Kidney epithelial cell (primary cell): Measurements from ENCODE around the gene MGLL. TPM values are rescaled to one million over a fixed set of nuclear protein-coding genes. Genes with fewer than 3 reads are reported as not detected.
"Not testable (repeated sequence)": the region's sequence is repeated elsewhere in the genome, so short reads cannot be mapped to it uniquely, and the experiment has no call there.

Experiments
- DNase-seq: peaks from one replicate; pipeline ENCODE4 v3.0.0-alpha.2; 2010; ENCODE audit warnings: low read depth
- H3K27me3 ChIP-seq: 2 replicates; pipeline ENCODE4 v1.6.0; 2011; ENCODE audit warnings: low read length; ENCODE audit not compliant: control insufficient read depth, insufficient read depth
- H3K36me3 ChIP-seq: 2 replicates; pipeline ENCODE4 v1.5.1; 2011; ENCODE audit warnings: low read length; ENCODE audit not compliant: control insufficient read depth, insufficient read depth
- H3K4me3 ChIP-seq: 2 replicates; pipeline ENCODE4 v1.5.1; 2011; ENCODE audit warnings: low read depth, mild to moderate bottlenecking, control low read depth, low read length
- total RNA-seq: library from RNA; depleted of rRNA; stranded (reverse); fragments of >200 nt; gene quantifications from 2 replicates; pipeline ENCODE4 v1.2.3, GENCODE V29; 2015
- TF ChIP-seq, protein P1 (sequence below): IDR thresholded peaks from 2 replicates; pipeline ENCODE4 v1.5.1; 2011; ENCODE audit warnings: mild to moderate bottlenecking, moderate library complexity, low read length, control low read depth, inconsistent platforms; ENCODE audit not compliant: insufficient read depth, poor library complexity, severe bottlenecking

Gene MGLL
- total RNA-seq, 1 donor from 2014 or later: 71.8 TPM

GRCh38 chr3:127709320-127710060 lies 112.8 kb downstream of the MGLL start:
- Histone ChIP-seq H3K27me3 (no peaks in the 10 kb centered on the region), H3K4me3 (no peak overlapping the region), H3K36me3 (no peaks in the 10 kb centered on the region)
- TF ChIP-seq, protein P1, sequence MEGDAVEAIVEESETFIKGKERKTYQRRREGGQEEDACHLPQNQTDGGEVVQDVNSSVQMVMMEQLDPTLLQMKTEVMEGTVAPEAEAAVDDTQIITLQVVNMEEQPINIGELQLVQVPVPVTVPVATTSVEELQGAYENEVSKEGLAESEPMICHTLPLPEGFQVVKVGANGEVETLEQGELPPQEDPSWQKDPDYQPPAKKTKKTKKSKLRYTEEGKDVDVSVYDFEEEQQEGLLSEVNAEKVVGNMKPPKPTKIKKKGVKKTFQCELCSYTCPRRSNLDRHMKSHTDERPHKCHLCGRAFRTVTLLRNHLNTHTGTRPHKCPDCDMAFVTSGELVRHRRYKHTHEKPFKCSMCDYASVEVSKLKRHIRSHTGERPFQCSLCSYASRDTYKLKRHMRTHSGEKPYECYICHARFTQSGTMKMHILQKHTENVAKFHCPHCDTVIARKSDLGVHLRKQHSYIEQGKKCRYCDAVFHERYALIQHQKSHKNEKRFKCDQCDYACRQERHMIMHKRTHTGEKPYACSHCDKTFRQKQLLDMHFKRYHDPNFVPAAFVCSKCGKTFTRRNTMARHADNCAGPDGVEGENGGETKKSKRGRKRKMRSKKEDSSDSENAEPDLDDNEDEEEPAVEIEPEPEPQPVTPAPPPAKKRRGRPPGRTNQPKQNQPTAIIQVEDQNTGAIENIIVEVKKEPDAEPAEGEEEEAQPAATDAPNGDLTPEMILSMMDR: no peak
- no peak for DNase-seq

DNA sequence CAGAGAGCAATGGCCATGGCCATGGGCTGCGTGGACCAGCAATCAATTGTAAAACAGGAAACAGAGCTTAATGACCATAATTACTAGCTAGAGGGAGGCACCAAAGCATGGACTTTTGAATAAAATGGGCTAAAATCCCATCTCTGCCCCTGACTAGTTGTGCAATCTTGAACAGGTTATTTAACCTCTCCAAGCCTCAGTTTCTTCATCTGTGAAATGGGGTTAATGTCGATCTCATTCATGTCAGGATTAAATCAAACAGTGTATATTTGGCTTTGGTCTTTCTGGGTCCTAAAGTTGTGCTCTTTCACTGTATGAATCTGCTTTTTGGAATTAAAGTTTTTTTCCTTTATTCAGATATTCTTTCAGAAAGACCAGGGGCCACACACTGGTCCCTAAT lies 113.5 kb downstream of the MGLL start:
- TF ChIP-seq, protein P1: no peak
- H3K36me3 ChIP-seq: no peaks in the 10 kb centered on the region
- H3K4me3 ChIP-seq: no peak overlapping the region
- no peaks in the 10 kb centered on the region for H3K27me3 ChIP-seq
- DNase-seq: no peak

GRCh38 chr3:127707851-127708411 lies 114.4 kb downstream of the MGLL start:
- TF ChIP-seq, protein P1: no peak
- Histone ChIP-seq H3K27me3 (no peaks in the 10 kb centered on the region), H3K4me3 (no peak overlapping the region), H3K36me3 (no peaks in the 10 kb centered on the region)
- no peak for DNase-seq

DNA sequence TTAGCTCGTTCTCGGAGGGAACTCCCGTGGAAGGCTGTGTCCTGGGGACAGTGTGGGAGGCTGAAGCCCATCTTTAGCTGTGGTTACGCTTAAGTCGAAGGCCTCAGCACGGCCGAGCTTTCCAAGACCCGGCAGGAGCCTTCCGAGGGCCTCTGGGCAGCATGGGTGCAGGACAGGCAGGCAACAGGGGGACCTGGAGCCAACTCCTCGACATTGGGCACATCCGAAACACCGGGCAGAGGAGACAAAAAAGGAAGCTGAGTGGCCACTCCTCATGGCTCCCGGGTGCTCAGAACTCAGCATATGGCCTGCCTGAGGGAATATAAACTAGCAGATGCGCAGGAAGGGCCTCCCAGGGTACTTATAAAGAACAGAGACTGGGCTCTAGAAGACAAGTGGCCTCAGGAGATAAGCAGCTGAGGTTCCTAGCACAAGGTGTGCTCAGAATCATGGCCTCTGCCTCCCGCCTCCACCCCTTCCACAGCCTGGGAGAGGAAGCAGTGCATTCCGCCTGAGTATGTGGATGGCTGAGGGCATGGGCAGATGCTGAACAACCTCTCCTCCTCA lies 115.4 kb downstream of the MGLL start:
- TF ChIP-seq, protein P1: no peak
- H3K27me3 ChIP-seq: no peaks in the 10 kb centered on the region
- no peak for DNase-seq
- no peak overlapping the region for H3K4me3 ChIP-seq
- H3K36me3 ChIP-seq: no peaks in the 10 kb centered on the region

GRCh38 chr3:127706312-127706711 lies 116.0 kb downstream of the MGLL start:
- TF ChIP-seq, protein P1: no peak
- Histone ChIP-seq H3K4me3 (no peak overlapping the region), H3K27me3 (no peaks in the 10 kb centered on the region), H3K36me3 (no peaks in the 10 kb centered on the region)
- no peak for DNase-seq

DNA sequence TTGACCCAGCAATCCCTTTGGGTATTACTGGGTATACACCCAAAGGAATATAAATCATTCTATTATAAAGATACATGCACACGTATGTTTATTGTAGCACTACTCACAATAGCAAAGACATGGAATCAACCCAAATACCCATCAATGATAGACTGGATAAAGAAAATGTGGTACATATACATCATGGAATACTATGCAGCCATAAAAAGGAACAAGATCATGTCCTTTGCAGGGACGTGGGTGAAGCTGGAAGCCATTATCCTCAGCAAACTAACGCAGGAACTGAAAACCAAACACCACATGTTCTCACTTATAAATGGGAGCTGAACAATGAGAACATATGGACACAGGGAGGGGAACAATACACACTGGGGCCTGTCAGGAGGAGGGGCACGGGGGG lies 117.5 kb downstream of the MGLL start:
- DNase-seq, H3K27me3 ChIP-seq: not testable (repeated sequence)

More for the DNA sequence above, 117.5 kb downstream of the MGLL start:
- not testable (repeated sequence) for H3K36me3 ChIP-seq, H3K4me3 ChIP-seq
